ENCODE measurements around the gene PTPRN2.

PTPRN2 gene

GRCh38 chr7:157637216-157637949 is 950.2 kb downstream of the PTPRN2 start:
- FAIRE-seq = no peak

- FAIRE-seq = no peak
Measured at GRCh38 chr7:157635669-157636068, 952.0 kb downstream of the PTPRN2 start.

DNA sequence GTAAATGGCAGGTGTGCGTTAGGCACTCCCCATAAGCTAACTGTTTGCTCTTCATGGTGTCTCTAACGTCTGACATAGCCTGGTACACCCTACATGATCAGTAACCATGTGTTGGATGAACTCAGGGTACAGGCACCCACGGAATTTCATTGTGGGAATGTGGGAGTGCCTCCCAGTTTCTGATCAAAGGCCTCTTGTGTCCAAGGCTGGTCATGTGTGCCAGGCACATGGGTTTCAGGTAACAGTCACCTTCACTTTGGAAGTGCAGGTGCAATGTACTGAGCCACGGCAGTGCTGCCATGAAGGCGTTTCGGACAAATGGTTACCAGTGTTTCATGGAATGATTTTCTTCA is 952.5 kb downstream of the PTPRN2 start:
- no peak for FAIRE-seq

- no peak for FAIRE-seq
Measured at GRCh38 chr7:157634401-157635147, 953.0 kb downstream of the PTPRN2 start.

- FAIRE-seq = no peak
Measured at GRCh38 chr7:157633465-157634185, 954.0 kb downstream of the PTPRN2 start.

GRCh38 chr7:157630301-157630853 is 957.2 kb downstream of the PTPRN2 start:
- FAIRE-seq = no peak

GRCh38 chr7:157628456-157628855 is 959.2 kb downstream of the PTPRN2 start:
- no peak for FAIRE-seq

- FAIRE-seq = no peak
Measured at GRCh38 chr7:157627646-157628045, 960.0 kb downstream of the PTPRN2 start.

- no peak for FAIRE-seq
Measured at GRCh38 chr7:157627033-157627432, 960.6 kb downstream of the PTPRN2 start.

DNA sequence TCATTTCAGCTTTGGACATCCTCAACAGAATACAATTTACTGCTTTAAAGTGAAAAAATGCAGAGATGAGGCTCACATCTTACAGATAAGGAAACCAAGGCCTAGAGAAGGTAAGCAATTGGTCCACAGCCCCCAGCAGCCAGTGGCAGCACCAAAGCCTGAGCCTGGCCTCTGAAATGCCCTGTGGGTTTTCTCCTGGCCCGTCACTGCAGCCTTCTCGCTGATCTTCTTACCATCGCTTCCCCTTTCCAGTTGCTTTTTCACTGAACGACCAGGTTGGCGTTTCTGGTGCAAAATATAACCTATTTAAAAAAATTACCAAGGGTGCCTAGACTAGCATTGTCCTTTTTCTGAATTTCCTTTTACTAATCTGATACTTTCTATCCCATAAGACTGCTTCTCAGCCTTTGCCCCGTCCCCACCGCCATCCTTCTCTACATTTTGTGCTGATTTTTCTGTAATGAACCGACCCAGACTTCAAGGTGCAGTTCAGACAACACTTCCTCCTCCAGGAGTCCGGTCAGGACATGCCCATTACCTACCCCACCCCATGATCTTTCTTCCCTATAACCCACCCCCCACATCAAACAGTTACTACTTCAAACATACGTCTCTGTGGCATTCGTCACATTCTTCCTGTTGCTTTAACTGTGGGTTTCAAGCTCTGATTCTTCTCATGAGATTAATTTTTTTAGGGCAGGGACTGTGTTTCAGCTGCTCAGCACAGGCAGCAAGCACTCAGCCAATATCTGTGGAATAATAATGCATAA is 961.5 kb downstream of the PTPRN2 start:
- no peak for FAIRE-seq

DNA sequence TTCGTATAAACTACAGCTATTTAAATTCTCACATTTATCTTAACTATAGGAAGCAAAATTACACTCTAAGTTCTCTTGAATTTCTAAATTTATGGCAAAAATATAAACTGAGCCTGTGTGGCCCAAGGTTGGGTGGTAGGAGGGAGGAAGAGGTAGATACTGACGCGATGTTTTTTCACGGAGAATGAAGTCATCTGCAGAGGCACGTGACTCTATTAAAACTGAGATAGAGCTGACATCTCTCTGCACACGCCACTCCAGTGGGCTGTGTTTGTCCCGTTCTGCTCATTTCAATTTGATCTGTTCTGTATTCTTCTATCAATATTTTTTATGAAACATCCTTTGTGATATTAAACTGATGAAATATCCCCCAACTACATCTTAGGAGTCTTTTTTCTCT is 964.1 kb downstream of the PTPRN2 start:
- no peak for FAIRE-seq

- no peak for FAIRE-seq
Measured at GRCh38 chr7:157622408-157623205, 965.0 kb downstream of the PTPRN2 start.

GRCh38 chr7:157622000-157622399 is 965.6 kb downstream of the PTPRN2 start:
- FAIRE-seq = no peak

- FAIRE-seq = no peak
Measured at GRCh38 chr7:157621131-157621681, 966.4 kb downstream of the PTPRN2 start.

DNA sequence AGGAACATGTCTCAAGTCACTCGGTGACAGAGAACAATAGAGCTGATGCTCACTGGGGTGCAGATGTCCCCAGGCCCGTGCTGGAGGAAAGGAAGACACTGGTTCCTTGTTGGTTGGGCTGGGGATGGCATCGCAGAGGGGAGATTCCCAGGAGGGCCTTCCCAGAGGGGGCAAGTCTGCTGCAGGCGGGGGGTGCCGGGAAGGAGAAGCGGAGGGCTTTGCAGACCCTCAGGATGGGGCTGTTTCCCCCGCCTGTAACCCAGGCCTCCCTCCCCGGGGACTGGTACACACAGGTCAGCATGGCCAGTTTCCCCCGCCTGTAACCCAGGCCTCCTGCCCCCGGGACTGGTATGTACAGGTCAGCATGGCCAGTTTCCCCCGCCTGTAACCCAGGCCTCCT is 967.0 kb downstream of the PTPRN2 start:
- no peak for FAIRE-seq

- FAIRE-seq = no peak
Measured at GRCh38 chr7:157619753-157620525, 967.7 kb downstream of the PTPRN2 start.

DNA sequence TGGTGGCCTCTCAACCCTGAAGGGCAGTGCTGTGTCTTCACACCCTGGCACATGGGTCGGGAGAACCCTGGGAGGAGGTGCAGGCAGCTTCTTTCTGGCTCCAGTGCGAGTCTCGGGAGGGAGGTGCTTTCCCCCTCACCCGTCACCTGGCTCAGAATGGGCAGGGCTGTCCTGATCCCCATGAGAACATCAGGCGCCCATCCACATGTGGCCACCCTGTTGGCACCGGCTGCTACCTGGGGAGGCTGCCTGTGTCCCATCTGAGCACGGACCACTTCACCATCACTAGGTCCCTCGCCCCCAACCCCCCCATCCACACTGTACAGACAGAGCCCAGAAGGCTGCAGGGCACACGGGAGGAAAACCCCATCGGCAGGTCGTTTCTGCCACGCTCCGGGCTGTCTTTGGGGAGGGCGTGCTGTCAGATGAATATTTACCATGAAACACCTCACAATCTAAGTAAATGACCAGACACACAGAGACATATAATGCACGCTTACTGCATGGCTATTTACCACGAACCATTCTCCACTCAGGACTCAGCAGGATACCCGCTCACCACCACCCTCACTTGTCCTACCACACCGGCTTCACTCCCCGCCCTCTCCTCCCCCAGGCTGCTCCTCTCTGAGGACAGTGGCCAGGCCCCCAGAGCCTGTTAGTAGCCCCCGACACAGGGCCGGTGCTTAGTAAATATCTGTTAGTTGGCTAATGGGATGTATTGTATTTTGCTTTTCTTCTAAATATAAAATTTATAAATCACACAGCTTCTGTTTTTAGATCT is 968.6 kb downstream of the PTPRN2 start:
- FAIRE-seq = no peak

DNA sequence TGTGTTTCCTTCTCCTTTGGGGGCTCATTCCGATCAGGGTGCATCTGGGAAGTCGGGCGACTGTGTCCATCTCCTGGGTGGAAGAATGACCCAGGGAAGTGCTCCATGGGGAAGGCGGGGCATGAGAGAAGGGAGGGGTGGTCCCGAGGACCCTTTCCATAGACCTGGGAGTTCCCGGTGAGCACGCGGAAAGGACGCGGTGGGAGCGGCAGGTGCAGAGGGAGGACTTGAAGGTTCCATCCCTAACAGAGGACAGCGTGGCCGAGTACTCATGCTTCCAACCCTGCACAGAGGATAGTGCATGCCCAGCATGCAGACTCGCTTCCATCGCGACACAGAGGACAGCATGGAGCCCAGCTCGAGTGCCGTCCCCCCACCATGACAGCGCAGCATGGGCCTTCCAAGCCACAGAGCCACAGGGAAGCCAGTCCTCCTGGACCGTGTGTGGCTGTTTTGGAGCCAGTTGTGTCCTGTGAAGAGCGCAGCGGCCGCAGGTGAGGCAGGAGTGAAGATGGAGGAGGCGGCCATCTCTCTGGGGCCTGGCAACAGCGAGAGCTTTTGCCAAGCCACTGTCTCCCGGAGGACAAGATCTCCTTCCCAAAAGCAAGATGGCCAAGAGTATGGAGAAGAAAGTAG is 969.4 kb downstream of the PTPRN2 start:
- FAIRE-seq = no peak

DNA sequence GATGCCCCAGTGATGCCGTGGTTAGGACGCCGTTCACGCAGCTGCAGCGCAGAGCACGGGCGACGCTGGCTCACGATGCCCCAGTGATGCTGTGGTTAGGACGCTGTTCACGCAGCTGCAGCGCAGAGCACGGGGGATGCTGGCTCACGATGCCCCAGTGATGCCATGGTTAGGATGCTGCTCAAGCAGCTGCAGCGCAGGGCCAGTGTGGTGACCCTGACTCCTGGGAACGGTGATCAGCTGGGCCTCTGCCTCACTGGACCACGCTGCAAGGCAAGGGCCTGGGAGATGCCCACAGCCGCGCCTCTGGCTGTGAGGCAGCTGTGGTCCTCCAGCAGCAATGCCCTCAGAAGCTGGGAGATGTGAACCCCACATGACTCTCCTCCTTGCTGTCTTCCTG is 970.2 kb downstream of the PTPRN2 start:
- FAIRE-seq = no peak
